Adrenal gland (tissue), 5 donors: ENCODE data around the gene CCNK.

Experiments
- CTCF ChIP-seq, 6 experiments: fragments of 450-650 bp in 4 of 6; fragments of 200-600 bp in 2 of 6; sonication (generic) in 1 of 6; IDR thresholded peaks; 1 replicate in 5 of 6; 2 replicates in 1 of 6; pipeline versions ENCODE4 v1.5.1 to v1.8.0; 2016 to 2021; ENCODE audit warnings: antibody characterized with exemption in 6 of 6, mild to moderate bottlenecking in 2 of 6, moderate library complexity in 1 of 6
- POLR2A ChIP-seq, 2 donors: fragments of 450-650 bp; IDR thresholded peaks; one replicate each; pipeline ENCODE4 v1.6.1; 2017; ENCODE audit warnings: antibody characterized with exemption in 2 of 2, mild to moderate bottlenecking in 2 of 2, moderate library complexity in 1 of 2
- donor health status: DM: no; HTN: no; CAD: no.

DNA sequence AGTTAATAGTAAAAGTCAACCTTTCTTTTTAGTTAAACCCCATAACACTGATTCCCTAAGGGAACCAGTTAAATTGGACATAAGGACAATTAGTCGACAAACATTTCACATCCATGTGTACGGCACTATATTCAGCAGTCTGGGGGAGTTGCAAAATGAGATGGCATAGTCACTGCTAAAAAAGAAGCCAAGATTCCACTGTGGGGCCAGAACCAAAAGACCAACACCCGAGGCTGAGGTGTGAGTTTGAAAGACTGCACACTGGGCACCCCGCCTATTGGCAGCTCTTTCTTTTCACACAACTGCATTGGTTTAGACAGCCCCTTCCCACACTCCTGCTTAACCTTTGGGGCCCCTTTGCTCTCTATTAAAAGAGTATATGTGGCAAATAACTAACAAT lies 17.2 kb upstream of the CCNK start:
- TF ChIP-seq CTCF (IDR thresholded peaks at IDR 0.05) (no peak), POLR2A (IDR thresholded peaks at IDR 0.05) (no peak)
